ENCODE data around the gene IRS1. TPM values are rescaled to one million over a fixed set of nuclear protein-coding genes. Genes with fewer than 3 reads are reported as not detected.
A peak's percentile ranks its signal among the peaks of the same experiment; 100 is the strongest.

The IRS1 gene
- total and polyA plus RNA-seq, 8 donors, result 2.1 to 26.8 (median 11.9) TPM

DNA sequence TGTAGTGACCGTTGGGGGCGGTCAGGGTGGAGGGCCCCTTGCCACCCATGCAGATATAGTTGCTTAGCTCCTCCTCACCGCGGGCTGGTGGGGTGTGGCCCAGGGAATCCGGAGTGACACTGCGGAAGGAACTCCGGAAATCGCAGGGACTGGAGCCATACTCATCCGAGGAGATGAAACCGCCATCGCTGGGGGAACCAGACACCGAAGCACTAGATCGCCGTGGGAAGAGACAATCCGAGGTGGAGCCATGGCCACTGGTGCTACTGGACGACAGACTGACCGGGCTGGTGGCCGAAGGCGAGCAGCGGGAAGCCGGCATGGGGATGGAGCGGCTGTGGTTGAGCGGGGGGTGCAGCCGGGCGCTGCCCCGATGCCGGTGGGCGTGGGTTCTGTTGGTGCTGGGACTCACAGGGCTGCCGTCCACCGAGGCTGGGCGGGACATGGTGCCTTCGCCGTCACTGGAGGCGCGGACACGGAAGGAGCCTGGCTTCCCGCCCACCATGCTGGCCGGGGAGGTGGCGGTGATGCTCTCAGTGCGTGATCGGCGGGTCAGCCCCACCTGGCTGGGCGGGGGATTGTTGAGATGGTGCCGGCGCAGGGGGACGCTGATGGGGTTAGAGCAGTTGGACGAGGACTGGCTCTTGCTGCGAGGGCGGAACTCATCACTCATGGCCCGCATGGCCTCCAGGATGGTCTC is 2.2 kb downstream of the IRS1 start:
- WGBS, 5 donors, result 82 to 91% (median 86%) methylated on average over 48 to 50 of the region's 50 CpGs
- Histone ChIP-seq H3K27ac (peak overlapping the region; percentile 93 to 96 (median 96)), H3K4me1 (peaks cover 55 to 87% (median 77%) of the 10 kb centered on the region in 4 donors), H3K4me3 (peak overlapping the region; percentile 62 to 94 (median 82)), H3K9me3 (no peaks in the 10 kb centered on the region), H3K36me3 (peaks cover 0 to 8% (median 0%) of the 10 kb centered on the region in 4 donors), H3K27me3 (peaks cover 0 to 36% (median 0%) of the 10 kb centered on the region in 3 donors)
- intact Hi-C loops (cut with DNase I; ENCODE audit: low total_unique reads), result loop anchor here (10.0 kb wide), 1 partner anchor 583 kb away; no protein-coding TSS in a partner anchor
- peak; percentile 28 for DNase-seq
- TF ChIP-seq CTCF (IDR thresholded peaks at IDR 0.05) (no peak), EP300 (IDR thresholded peaks at IDR 0.05) (no peak)

DNA sequence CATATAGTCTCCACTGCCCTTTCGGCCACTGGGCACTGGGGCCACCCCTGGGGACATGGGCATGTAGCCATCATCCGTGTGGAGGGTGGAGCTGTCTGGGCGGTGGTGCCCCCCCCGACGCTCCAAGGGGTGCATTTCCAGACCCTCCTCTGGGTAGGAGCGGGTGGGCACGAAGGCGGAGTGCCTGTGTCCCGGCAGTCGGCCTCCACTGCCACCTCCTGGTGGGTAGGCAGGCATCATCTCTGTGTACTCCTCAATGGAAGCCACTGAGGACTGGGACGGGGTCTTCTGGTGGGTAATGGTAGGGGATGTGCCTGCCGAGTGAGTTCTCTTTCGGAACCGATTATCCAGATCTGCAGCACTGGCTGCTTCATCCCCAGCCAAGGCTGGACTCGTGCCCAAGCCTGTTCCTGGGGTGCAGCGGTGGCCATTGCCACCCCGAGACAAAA is 2.8 kb downstream of the IRS1 start:
- Histone ChIP-seq H3K27ac (peak overlapping the region; percentile 93 to 96 (median 96)), H3K4me1 (peaks cover 50 to 87% (median 74%) of the 10 kb centered on the region in 4 donors), H3K36me3 (peaks cover 0 to 8% (median 0%) of the 10 kb centered on the region in 4 donors), H3K9me3 (no peaks in the 10 kb centered on the region), H3K27me3 (peaks cover 0 to 36% (median 0%) of the 10 kb centered on the region in 3 donors), H3K4me3 (peak overlapping the region; percentile 62 to 94 (median 82))
- intact Hi-C loops (cut with DNase I; ENCODE audit: low total_unique reads), result loop anchor here (10.0 kb wide), 1 partner anchor 582 kb away; no protein-coding TSS in a partner anchor
- TF ChIP-seq POLR2A (IDR thresholded peaks at IDR 0.05) (no peak), CTCF (IDR thresholded peaks at IDR 0.05) (peak in 5 of 7 experiments; percentile 44 to 62 (median 52))
- DNase-seq, result peak; percentile 55 to 65
- WGBS, 5 donors, result 38 to 63% (median 44%) methylated on average over 11 to 17 of the region's 17 CpGs

DNA sequence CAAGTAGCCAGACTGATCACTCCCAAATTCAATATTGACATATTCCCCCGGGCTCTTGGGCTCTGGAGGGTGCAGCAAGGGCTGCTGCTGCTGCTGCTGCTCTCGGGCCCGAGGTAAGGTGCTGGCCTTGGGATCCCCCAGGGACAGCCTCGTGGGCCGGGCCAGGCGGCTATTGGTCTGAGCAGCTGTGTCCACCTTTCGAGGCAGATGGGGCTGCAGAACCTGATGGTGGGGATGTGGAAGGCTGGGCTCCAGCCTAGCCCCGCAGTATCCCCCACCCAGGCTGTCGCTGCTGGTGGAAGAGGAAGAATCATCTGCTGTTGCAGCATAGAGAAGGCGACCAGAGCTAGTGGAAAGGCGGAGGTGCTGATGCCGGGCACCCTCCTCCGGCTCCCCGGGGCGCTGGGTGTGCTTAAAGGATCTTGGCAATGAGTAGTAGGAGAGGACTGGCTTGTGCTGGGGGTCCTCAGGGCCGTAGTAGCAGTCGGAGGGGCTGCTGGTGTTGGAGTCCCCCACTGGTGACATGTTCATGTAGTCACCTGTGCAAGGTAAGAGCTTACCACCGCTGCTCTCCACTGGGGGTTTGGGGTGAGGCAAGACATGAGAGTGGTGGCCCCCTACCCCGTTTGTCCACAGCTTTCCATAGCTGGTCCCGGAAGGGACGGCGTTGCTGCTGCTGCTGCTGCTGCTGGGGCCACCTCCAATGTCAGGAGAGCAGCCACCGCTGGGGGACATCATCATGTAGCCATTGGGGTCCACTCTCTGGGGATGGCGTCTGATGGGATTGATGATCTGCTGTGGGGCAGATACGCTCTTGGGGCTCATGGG is 3.4 kb downstream of the IRS1 start:
- Histone ChIP-seq H3K9me3 (no peaks in the 10 kb centered on the region), H3K4me1 (peaks cover 45 to 82% (median 68%) of the 10 kb centered on the region in 4 donors), H3K4me3 (peak overlapping the region; percentile 62 to 94 (median 82)), H3K36me3 (peaks cover 0 to 8% (median 0%) of the 10 kb centered on the region in 4 donors), H3K27ac (peak overlapping the region; percentile 93 to 96 (median 96)), H3K27me3 (peaks cover 0 to 32% (median 0%) of the 10 kb centered on the region in 3 donors)
- intact Hi-C loops (cut with DNase I; ENCODE audit: low total_unique reads), result loop anchor here (10.0 kb wide), 1 partner anchor 581 kb away; no protein-coding TSS in a partner anchor
- no peak for DNase-seq
- TF ChIP-seq CTCF (IDR thresholded peaks at IDR 0.05) (no peak), POLR2AphosphoS5 (IDR thresholded peaks at IDR 0.05) (no peak), POLR2A (IDR thresholded peaks at IDR 0.05) (no peak), EP300 (IDR thresholded peaks at IDR 0.05) (no peak)
- 33 to 58% (median 55%) methylated on average over 9 to 25 of the region's 25 CpGs for WGBS, 5 donors

Measured in stomach (tissue), 9 donors.